Measurements from ENCODE around the gene XKR3.
"Not testable (repeated sequence)": the region's sequence is repeated elsewhere in the genome, so short reads cannot be mapped to it uniquely, and the experiment has no call there.

Gene XKR3

DNA sequence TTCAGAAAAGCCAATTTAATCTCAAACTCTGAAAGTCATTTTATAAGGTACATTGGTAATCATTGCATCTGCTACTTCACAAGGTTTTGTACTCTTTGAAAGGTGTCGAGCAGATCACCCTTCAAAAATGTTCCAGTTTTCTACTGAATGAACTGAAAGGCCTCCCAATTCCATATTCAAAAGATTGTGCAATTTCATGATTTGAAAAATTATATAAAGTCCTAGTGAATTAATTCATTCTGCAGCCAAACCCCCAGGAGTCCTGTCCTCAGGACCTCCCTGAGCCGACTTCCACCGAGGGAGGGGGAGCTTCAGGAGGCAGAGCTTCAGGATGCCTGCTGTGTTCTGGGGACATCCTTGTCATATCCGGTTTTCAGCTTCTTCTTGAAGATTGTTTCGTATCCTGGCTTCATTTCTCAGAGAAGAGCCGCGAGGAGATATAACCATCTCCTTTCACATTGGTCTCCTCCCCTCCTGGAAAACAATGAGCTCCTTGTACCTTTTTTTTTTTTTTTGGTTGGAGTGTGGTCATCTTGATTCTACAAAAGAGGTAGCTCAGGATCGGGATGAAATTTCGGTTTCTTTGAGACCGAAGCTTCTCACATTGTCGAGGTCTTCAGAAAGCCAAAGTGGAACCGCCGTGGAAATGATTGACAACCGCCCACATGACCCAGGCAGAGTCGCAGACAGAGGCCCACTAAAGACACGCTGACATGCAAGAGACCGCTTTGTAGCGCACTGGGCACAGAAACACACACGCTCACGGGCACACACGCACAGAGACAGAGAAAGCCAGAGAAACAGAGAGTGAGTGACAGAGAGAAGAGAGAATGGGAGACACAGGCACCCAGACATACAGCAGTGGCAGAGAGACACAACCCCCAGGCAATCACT lies 77.7 kb downstream of the XKR3 start:
- not testable (repeated sequence) for DNase-seq

DNA sequence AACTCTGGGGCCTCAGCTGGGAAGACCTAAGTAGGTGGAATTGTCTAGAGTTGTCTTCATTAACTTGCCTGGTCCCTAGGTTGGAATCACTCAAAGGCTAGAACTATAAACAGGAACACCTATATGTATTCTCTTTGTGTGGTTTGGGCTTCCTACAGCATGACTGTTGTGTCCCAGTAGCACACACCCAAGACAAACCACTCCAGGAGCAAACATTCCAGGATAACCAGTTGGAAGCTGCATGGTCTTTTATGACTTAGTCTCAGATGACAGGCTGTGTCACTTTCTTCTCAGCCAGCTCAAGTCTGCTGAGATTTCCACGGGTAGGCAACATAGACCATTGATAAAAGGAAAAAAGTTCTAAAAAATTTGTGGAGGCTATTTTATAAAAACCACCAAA lies 90.9 kb downstream of the XKR3 start:
- not testable (repeated sequence) for DNase-seq

Measured in activated CD4-positive, alpha-beta T cell treated with anti-CD3 and anti-CD28 coated beads, Interleukin-2, Interleukin-6, amounts not matched to agents 100 ng/mL and 50 ng/mL, durations not matched to agents 16 hours and 8 hours (primary cell).